Measurements from ENCODE around the gene CHRNA3. TPM values are rescaled to one million over a fixed set of nuclear protein-coding genes. Genes with fewer than 3 reads are reported as not detected.

Gene CHRNA3
- total RNA-seq, 4 donors from 2014 or later, result 0.27 to 0.93 TPM; not detected in 2

GRCh38 chr15:78599189-78599588 is 21.6 kb downstream of the CHRNA3 start:
- Histone ChIP-seq H3K4me1 (no peaks in the 10 kb centered on the region), H3K27ac (no peak overlapping the region), H3K36me3 (no peaks in the 10 kb centered on the region), H3K9me3 (no peaks in the 10 kb centered on the region), H3K4me3 (replicated peaks in 1 of 3) (no peak overlapping the region), H3K27me3 (no peaks in the 10 kb centered on the region)
- TF ChIP-seq POLR2A (IDR thresholded peaks at IDR 0.05) (no peak), CTCF (IDR thresholded peaks at IDR 0.05) (no peak)
- intact Hi-C loops (cut with DNase I), result no loop called here
- DNase-seq, result no peak

DNA sequence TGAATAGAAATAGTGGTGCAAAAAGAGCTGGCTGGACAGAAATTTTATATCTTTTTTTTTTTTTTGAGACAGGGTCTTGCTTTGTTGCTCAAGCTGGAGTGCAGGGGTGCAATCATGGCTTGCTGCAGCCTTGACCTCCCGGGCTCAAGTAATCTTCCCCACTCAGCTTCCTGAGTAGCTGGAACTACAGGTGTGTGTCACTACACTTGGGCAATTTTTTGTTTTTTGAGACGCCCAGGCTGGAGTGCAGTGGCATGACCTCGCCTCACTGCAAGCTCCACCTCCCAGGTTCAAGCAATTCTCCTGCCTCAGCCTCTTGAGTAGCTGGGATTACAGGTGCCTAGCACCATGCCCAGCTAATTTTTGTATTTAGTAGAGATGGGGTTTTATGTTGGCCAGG is 22.4 kb downstream of the CHRNA3 start:
- Histone ChIP-seq H3K4me3 (replicated peaks in 1 of 3) (no peak overlapping the region), H3K4me1 (no peaks in the 10 kb centered on the region), H3K27me3 (no peaks in the 10 kb centered on the region), H3K9me3 (no peaks in the 10 kb centered on the region), H3K27ac (no peak overlapping the region), H3K36me3 (no peaks in the 10 kb centered on the region)
- TF ChIP-seq CTCF (IDR thresholded peaks at IDR 0.05), result no peak
- TF ChIP-seq POLR2A (IDR thresholded peaks at IDR 0.05), result no peak
- WGBS, 2 donors, result 53 to 66% methylated on average over 3 of the region's 3 CpGs
- intact Hi-C loops (cut with DNase I), result no loop called here
- no peak for DNase-seq

GRCh38 chr15:78597583-78597982 is 23.2 kb downstream of the CHRNA3 start:
- Histone ChIP-seq H3K27ac (no peak overlapping the region), H3K4me3 (replicated peaks in 1 of 3) (no peak overlapping the region), H3K27me3 (no peaks in the 10 kb centered on the region), H3K36me3 (no peaks in the 10 kb centered on the region), H3K4me1 (no peaks in the 10 kb centered on the region), H3K9me3 (no peaks in the 10 kb centered on the region)
- intact Hi-C loops (cut with DNase I), result no loop called here
- TF ChIP-seq POLR2A (IDR thresholded peaks at IDR 0.05), result no peak
- TF ChIP-seq CTCF (IDR thresholded peaks at IDR 0.05), result no peak
- 88 to 95% methylated on average over 1 of the region's 1 CpG for WGBS, 2 donors
- DNase-seq, result no peak

DNA sequence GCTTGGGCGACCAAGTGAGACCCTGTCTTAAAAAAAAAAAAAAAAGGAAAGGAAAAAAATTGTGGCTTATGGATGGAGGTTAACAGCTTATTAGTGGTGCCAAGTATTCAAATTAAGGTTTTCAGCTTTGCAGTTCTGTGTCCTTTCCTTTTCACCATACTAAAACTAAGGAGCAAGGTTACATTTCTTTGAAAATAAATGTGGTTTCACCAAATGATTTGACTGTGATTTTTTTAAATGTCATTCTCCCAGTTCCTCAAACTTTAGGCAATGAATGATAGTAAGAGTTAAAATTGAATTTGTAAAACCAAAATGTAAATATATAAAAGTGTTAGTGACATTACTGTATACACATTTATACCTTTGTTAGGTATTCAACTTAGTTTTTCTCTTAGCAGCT is 45.9 kb downstream of the CHRNA3 start:
- Histone ChIP-seq H3K27me3 (peaks cover 4% of the 10 kb centered on the region), H3K9me3 (no peaks in the 10 kb centered on the region), H3K36me3 (no peaks in the 10 kb centered on the region), H3K4me1 (no peaks in the 10 kb centered on the region), H3K27ac (no peak overlapping the region), H3K4me3 (replicated peaks in 1 of 3) (no peak overlapping the region)
- no peak for TF ChIP-seq CTCF (IDR thresholded peaks at IDR 0.05)
- TF ChIP-seq POLR2A (IDR thresholded peaks at IDR 0.05), result no peak
- 85 to 100% methylated on average over 1 of the region's 1 CpG for WGBS, 2 donors
- no peak for DNase-seq
- intact Hi-C loops (cut with DNase I), result no loop called here

GRCh38 chr15:78573416-78573815 is 47.4 kb downstream of the CHRNA3 start:
- Histone ChIP-seq H3K4me1 (no peaks in the 10 kb centered on the region), H3K9me3 (no peaks in the 10 kb centered on the region), H3K36me3 (no peaks in the 10 kb centered on the region), H3K4me3 (replicated peaks in 1 of 3) (no peak overlapping the region), H3K27ac (no peak overlapping the region), H3K27me3 (peaks cover 4% of the 10 kb centered on the region)
- no peak for DNase-seq
- TF ChIP-seq POLR2A (IDR thresholded peaks at IDR 0.05) (no peak), CTCF (IDR thresholded peaks at IDR 0.05) (no peak)
- intact Hi-C loops (cut with DNase I), result no loop called here
- 73 to 81% methylated on average over 4 of the region's 4 CpGs for whole genome bisulfite sequencing, 2 donors
